Endometrial microvascular endothelial cells (primary cell): ENCODE results near the gene STKLD1. TPM values are rescaled to one million over a fixed set of nuclear protein-coding genes. Genes with fewer than 3 reads are reported as not detected.

Experiments used
- in situ Hi-C: cut with HindIII; loops from 2 replicates; pipeline ENCODE4 v1.10.0; 2017; ENCODE audit warnings: low sequenced_read_pairs, low pct_unique_long_range_greater_than_20kb; ENCODE audit errors: inconsistent ontology term
- total RNA-seq: library from RNA; depleted of rRNA; stranded (reverse); fragments of >200 nt; gene quantifications from one replicate; pipeline ENCODE4 v1.2.3, GENCODE V29; 2015; ENCODE audit errors: inconsistent ontology term

Gene STKLD1
- total RNA-seq, 1 donor from 2014 or later: 0.19 TPM

- in situ Hi-C loops: no loop called here
Observed at GRCh38 chr9:133342570-133342969, 33.6 kb upstream of the STKLD1 start.

- in situ Hi-C loops: no loop called here
Observed at GRCh38 chr9:133344071-133344470, 32.1 kb upstream of the STKLD1 start.

GRCh38 chr9:133344979-133345378 is 31.2 kb upstream of the STKLD1 start:
- in situ Hi-C loops: no loop called here

GRCh38 chr9:133345596-133345995 is 30.6 kb upstream of the STKLD1 start:
- in situ Hi-C loops: no loop called here

- in situ Hi-C loops: no loop called here
Observed at GRCh38 chr9:133346021-133346785, 30.0 kb upstream of the STKLD1 start.

GRCh38 chr9:133347515-133347984 is 28.6 kb upstream of the STKLD1 start:
- in situ Hi-C loops: no loop called here

- in situ Hi-C loops: no loop called here
Observed at GRCh38 chr9:133347985-133348717, 28.0 kb upstream of the STKLD1 start, which contains the start of the genes MED22 and RPL7A. Gene MED22 (minus strand): TSS chr9:133348131. CDS start chr9:133346662, 1,469 bp downstream. Gene RPL7A (plus strand): TSS chr9:133348218. CDS start chr9:133348244, 26 bp downstream.

GRCh38 chr9:133348718-133349573 is 27.2 kb upstream of the STKLD1 start:
- in situ Hi-C loops: no loop called here

GRCh38 chr9:133349965-133350616 is 26.1 kb upstream of the STKLD1 start:
- in situ Hi-C loops: no loop called here

- in situ Hi-C loops: no loop called here
Observed at GRCh38 chr9:133351526-133351907, 24.6 kb upstream of the STKLD1 start.

GRCh38 chr9:133351908-133352634 is 24.1 kb upstream of the STKLD1 start:
- in situ Hi-C loops: no loop called here

- in situ Hi-C loops: no loop called here
Observed at GRCh38 chr9:133352635-133353340, 23.4 kb upstream of the STKLD1 start.

GRCh38 chr9:133353548-133353947 is 22.6 kb upstream of the STKLD1 start:
- in situ Hi-C loops: no loop called here

GRCh38 chr9:133354766-133355165 is 21.4 kb upstream of the STKLD1 start:
- in situ Hi-C loops: no loop called here

GRCh38 chr9:133355881-133356357 is 20.2 kb upstream of the STKLD1 start:
- in situ Hi-C loops: no loop called here

GRCh38 chr9:133356391-133357091 is 19.6 kb upstream of the STKLD1 start, which contains the start of the genes SURF1 and SURF2:
Gene SURF1 (minus strand): TSS chr9:133356487. CDS start chr9:133356453, 34 bp downstream.
Gene SURF2 (plus strand): TSS chr9:133356550. CDS start chr9:133356593, 43 bp downstream.
- in situ Hi-C loops: no loop called here

- in situ Hi-C loops: no loop called here
Observed at GRCh38 chr9:133357656-133358055, 18.5 kb upstream of the STKLD1 start.
